Upper lobe of left lung (tissue), 6 donors: Measurements from ENCODE around the gene SSC5D. TPM values are rescaled to one million over a fixed set of nuclear protein-coding genes. Genes with fewer than 3 reads are reported as not detected.

Source experiments
- ATAC-seq, 2 donors: fragments of 200-7000 bp; cut with Tn5 transposase; one replicate each; pipeline ENCODE4 v1.9.1; 2022; ENCODE audit warnings: mild to moderate bottlenecking in 2 of 2, moderate library complexity in 2 of 2; ENCODE audit not compliant: low FRiP score in 2 of 2
- DNase-seq, 2 donors: peaks; one replicate each; pipeline ENCODE4 v3.0.0-alpha.2; 2019 to 2020
- H3K27ac ChIP-seq, 4 donors: fragments of 200-600 bp; sonication (generic); one replicate each; pipeline ENCODE4 v1.5.1; 2016 to 2019
- H3K27me3 ChIP-seq, 4 donors: fragments of 200-600 bp; sonication (generic); one replicate each; pipeline ENCODE4 v1.5.1; 2017 to 2019
- H3K36me3 ChIP-seq, 4 donors: fragments of 200-600 bp; sonication (generic); one replicate each; pipeline ENCODE4 v1.5.1; 2016 to 2019
- H3K4me1 ChIP-seq, 4 donors: fragments of 200-600 bp; sonication (generic); one replicate each; pipeline ENCODE4 v1.5.1; 2018 to 2019
- H3K4me3 ChIP-seq, 4 donors: fragments of 200-600 bp; sonication (generic); one replicate each; pipeline ENCODE4 v1.5.1; 2017 to 2019; ENCODE audit warnings: mild to moderate bottlenecking in 2 of 4, moderate library complexity in 1 of 4
- H3K9me3 ChIP-seq, 4 donors: fragments of 200-600 bp; sonication (generic); one replicate each; pipeline ENCODE4 v1.5.1; 2018 to 2019
- EP300 ChIP-seq, 4 donors: sonication (generic); formaldehyde crosslinking; IDR thresholded peaks; one replicate each; pipeline ENCODE4 v1.5.1; 2017; ENCODE audit warnings: antibody characterized with exemption in 4 of 4, control low read depth in 2 of 4
- POLR2A ChIP-seq, 4 donors: fragments of 450-650 bp; IDR thresholded peaks; one replicate each; pipeline ENCODE4 v1.5.1; 2016 to 2017; ENCODE audit warnings: antibody characterized with exemption in 4 of 4, mild to moderate bottlenecking in 2 of 4
- POLR2AphosphoS5 ChIP-seq, 2 donors: sonication (generic); formaldehyde crosslinking; IDR thresholded peaks; one replicate each; pipeline ENCODE4 v1.5.1; 2017; ENCODE audit warnings: antibody characterized with exemption in 2 of 2
- WGBS, 2 donors: methylation state at CpG; one replicate each; pipeline ENCODE4 v1.1.5; 2017 to 2018; 5-methylcytosine and 5-hydroxymethylcytosine counted together
- total RNA-seq, 6 donors: library from RNA; depleted of rRNA in 4 of 6; stranded (reverse); fragments of >200 nt in 4 of 6; gene quantifications; one replicate each; pipeline versions ENCODE4 v1.1.0 to v1.2.1, GENCODE V29; 2016 to 2021
- TF ChIP-seq, protein P1 (sequence below), 6 experiments: fragments of 450-650 bp in 4 of 6; fragments of 200-600 bp in 2 of 6; sonication (generic) in 2 of 6; IDR thresholded peaks; one replicate each; pipeline ENCODE4 v1.5.1; 2016 to 2019; ENCODE audit warnings: antibody characterized with exemption in 6 of 6
- donor health status: DM: no; HTN: no; CAD: no; lungs with moderate emphysema.
- donor health status: DM: no; HTN: yes; CAD: no; lungs with severe emphysema.

SSC5D gene
- 10 to 100 TPM in 1 of 6 donors, 1 to 10 TPM in 4, under 1 TPM in 1; 0.39 to 10.1 (median 6.7) TPM for total RNA-seq

GRCh38 chr19:55487924-55488687 is at the start of gene SSC5D:
Gene SSC5D (plus strand): TSS chr19:55488436. CDS start chr19:55488590, 154 bp downstream.
- Histone ChIP-seq H3K4me3 (peak within 1 kb of the TSS in 1 of 4 donors; percentile 9), H3K27me3 (no peaks in the 10 kb centered on the region), H3K36me3 (peaks cover 0 to 7% (median 6%) of the 10 kb centered on the region in 4 donors), H3K9me3 (no peaks in the 10 kb centered on the region), H3K4me1 (peaks cover 35 to 43% (median 42%) of the 10 kb centered on the region in 4 donors), H3K27ac (peak within 1 kb of the TSS; percentile 80 to 88 (median 85))
- peak in 1 of 2 donors; percentile 20 for ATAC-seq
- no peak for DNase-seq
- no peak for TF ChIP-seq POLR2AphosphoS5 (IDR thresholded peaks at IDR 0.05)
- TF ChIP-seq EP300 (IDR thresholded peaks at IDR 0.05) = no peak
- no peak for TF ChIP-seq POLR2A (IDR thresholded peaks at IDR 0.05)
- TF ChIP-seq, protein P1, sequence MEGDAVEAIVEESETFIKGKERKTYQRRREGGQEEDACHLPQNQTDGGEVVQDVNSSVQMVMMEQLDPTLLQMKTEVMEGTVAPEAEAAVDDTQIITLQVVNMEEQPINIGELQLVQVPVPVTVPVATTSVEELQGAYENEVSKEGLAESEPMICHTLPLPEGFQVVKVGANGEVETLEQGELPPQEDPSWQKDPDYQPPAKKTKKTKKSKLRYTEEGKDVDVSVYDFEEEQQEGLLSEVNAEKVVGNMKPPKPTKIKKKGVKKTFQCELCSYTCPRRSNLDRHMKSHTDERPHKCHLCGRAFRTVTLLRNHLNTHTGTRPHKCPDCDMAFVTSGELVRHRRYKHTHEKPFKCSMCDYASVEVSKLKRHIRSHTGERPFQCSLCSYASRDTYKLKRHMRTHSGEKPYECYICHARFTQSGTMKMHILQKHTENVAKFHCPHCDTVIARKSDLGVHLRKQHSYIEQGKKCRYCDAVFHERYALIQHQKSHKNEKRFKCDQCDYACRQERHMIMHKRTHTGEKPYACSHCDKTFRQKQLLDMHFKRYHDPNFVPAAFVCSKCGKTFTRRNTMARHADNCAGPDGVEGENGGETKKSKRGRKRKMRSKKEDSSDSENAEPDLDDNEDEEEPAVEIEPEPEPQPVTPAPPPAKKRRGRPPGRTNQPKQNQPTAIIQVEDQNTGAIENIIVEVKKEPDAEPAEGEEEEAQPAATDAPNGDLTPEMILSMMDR (IDR thresholded peaks at IDR 0.05) = no peak
- 12 to 28% methylated on average over 5 to 13 of the region's 21 CpGs for WGBS, 2 donors

- no peak overlapping the region for H3K4me3 ChIP-seq
- H3K4me1 ChIP-seq = peaks cover 5 to 35% (median 10%) of the 10 kb centered on the region in 4 donors
- H3K27me3 ChIP-seq = peaks cover 0 to 58% (median 29%) of the 10 kb centered on the region in 4 donors
- H3K36me3 ChIP-seq = no peaks in the 10 kb centered on the region
- no peak for DNase-seq
- H3K27ac ChIP-seq = no peak overlapping the region
- no peaks in the 10 kb centered on the region for H3K9me3 ChIP-seq
- 70 to 86% methylated on average over 5 of the region's 5 CpGs for WGBS, 2 donors
- no peak for ATAC-seq
- TF ChIP-seq POLR2A (IDR thresholded peaks at IDR 0.05) = no peak
- TF ChIP-seq POLR2AphosphoS5 (IDR thresholded peaks at IDR 0.05) = no peak
- TF ChIP-seq, protein P1 (IDR thresholded peaks at IDR 0.05) = no peak
- no peak for TF ChIP-seq EP300 (IDR thresholded peaks at IDR 0.05)
These were observed 49.2 kb upstream of the SSC5D start for GRCh38 chr19:55439052-55439451.

DNA sequence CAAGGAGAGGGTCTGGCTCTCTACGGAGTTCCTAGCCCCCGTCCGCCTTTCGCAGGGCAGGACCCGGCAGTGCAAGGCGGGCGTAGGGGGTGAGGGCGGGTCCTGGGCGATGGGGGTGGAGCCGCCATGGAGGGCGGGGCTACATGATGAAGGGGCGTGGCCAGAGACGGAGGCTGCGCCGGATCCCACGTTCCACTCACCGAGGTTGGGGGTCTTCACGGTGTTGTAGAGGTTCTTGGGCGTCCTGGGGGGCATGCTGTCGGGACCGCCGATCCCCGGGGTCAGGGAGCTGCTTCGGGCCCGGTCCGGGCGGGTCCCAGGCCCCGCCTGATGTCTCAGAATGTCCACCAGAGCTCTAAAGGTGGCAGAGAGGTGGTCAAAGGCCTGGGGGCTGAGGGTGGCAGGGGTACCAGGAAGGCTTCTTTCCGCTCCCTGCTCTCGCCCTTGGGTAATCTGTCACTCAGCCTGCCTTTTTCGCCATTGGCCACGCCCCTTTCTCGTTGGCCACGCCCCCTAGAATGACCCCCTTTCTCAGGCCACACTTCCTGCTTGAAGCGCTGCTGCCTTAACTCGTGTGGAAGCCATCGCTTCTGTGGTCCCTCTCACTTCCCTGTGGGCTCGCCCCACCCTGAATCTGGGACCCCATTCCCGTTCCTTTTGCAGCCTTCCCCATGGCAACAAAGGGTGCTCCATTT is 47.7 kb upstream of the SSC5D start:
- DNase-seq (peak in 1 of 2 donors; percentile 74), ATAC-seq (peak in 1 of 2 donors; percentile 7)
- Histone ChIP-seq H3K36me3 (no peaks in the 10 kb centered on the region), H3K4me1 (peaks cover 5 to 35% (median 10%) of the 10 kb centered on the region in 4 donors), H3K4me3 (no peak overlapping the region), H3K27ac (no peak overlapping the region), H3K9me3 (no peaks in the 10 kb centered on the region), H3K27me3 (peaks cover 0 to 68% (median 33%) of the 10 kb centered on the region in 4 donors)
- TF ChIP-seq POLR2A (IDR thresholded peaks at IDR 0.05) (no peak), EP300 (IDR thresholded peaks at IDR 0.05) (no peak), POLR2AphosphoS5 (IDR thresholded peaks at IDR 0.05) (no peak)
- TF ChIP-seq, protein P1 (IDR thresholded peaks at IDR 0.05) = no peak
- 5 to 14% methylated on average over 19 to 30 of the region's 39 CpGs for WGBS, 2 donors

DNA sequence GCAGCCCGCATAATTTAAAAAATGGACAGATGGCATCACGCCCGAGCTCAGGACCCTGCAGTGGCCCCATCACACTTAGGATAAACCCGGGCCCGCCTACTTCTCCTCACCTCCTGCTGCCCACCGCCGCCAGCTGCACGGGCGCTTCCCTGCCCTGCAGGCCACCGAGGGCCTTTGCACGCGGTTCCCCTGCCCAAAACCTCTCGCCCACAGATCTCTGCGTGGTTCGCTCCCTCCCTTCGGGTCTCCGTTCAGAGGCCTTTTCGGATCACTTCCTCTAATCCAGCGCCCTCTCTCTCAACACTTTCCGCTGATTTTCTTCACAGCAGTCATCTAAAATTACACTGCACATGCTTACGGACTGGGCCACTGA is 46.9 kb upstream of the SSC5D start:
- Histone ChIP-seq H3K27me3 (peaks cover 0 to 68% (median 33%) of the 10 kb centered on the region in 4 donors), H3K4me1 (peaks cover 5 to 35% (median 10%) of the 10 kb centered on the region in 4 donors), H3K36me3 (no peaks in the 10 kb centered on the region), H3K9me3 (no peaks in the 10 kb centered on the region), H3K27ac (no peak overlapping the region), H3K4me3 (no peak overlapping the region)
- DNase-seq (no peak), ATAC-seq (no peak)
- TF ChIP-seq, protein P1 (IDR thresholded peaks at IDR 0.05) = no peak
- TF ChIP-seq POLR2A (IDR thresholded peaks at IDR 0.05) = no peak
- no peak for TF ChIP-seq EP300 (IDR thresholded peaks at IDR 0.05)
- TF ChIP-seq POLR2AphosphoS5 (IDR thresholded peaks at IDR 0.05) = no peak
- WGBS, 2 donors = 5% methylated on average over 19 to 21 of the region's 21 CpGs
